SK-N-SH treated with all-trans-retinoic acid at 6 μM for 48 hours (cell line): ENCODE measurements around the gene ARMC10.
"Not testable (repeated sequence)": the region's sequence is repeated elsewhere in the genome, so short reads cannot be mapped to it uniquely, and the experiment has no call there.

Source experiments
- ATAC-seq: fragments of 200-7000 bp; cut with Tn5 transposase; 3 replicates; pipeline ENCODE4 v1.9.1; 2020; ENCODE audit warnings: mild to moderate bottlenecking, moderate library complexity
- ARNTL ChIP-seq: fragments of 450-650 bp; formaldehyde crosslinking; IDR thresholded peaks from 2 replicates; pipeline ENCODE4 v1.5.0; 2020; ENCODE audit warnings: low read depth, mild to moderate bottlenecking, moderate library complexity, borderline replicate concordance
- BACH2 ChIP-seq: fragments of 250-450 bp; sonication (Bioruptor Pico); IDR thresholded peaks from 2 replicates; pipeline ENCODE4 v1.9.0; 2021; ENCODE audit warnings: mild to moderate bottlenecking, borderline replicate concordance
- CREB5 ChIP-seq: fragments of 250-450 bp; sonication (Bioruptor Pico); IDR thresholded peaks from 2 replicates; pipeline ENCODE4 v1.5.1; 2020; ENCODE audit warnings: low read depth, mild to moderate bottlenecking, moderate library complexity
- CSRNP3 ChIP-seq: fragments of 250-450 bp; sonication (Bioruptor Pico); IDR thresholded peaks from 2 replicates; pipeline ENCODE4 v1.5.1; 2021; ENCODE audit warnings: mild to moderate bottlenecking, moderate library complexity
- ESRRG ChIP-seq: fragments of 250-450 bp; sonication (Bioruptor Pico); IDR thresholded peaks from 2 replicates; pipeline ENCODE4 v1.6.1; 2021; ENCODE audit warnings: mild to moderate bottlenecking
- GLIS3 ChIP-seq: fragments of 250-450 bp; sonication (Bioruptor Pico); IDR thresholded peaks from 2 replicates; pipeline ENCODE4 v1.5.0; 2020; ENCODE audit warnings: mild to moderate bottlenecking, moderate library complexity
- ISL1 ChIP-seq: fragments of 250-450 bp; sonication (Bioruptor Pico); IDR thresholded peaks from 2 replicates; pipeline ENCODE4 v2.1.2; 2022; ENCODE audit warnings: mild to moderate bottlenecking, moderate library complexity
- OSR1 ChIP-seq: fragments of 250-450 bp; sonication (Bioruptor Pico); IDR thresholded peaks from 2 replicates; pipeline ENCODE4 v1.8.0; 2022; ENCODE audit warnings: moderate library complexity, mild to moderate bottlenecking, inconsistent platforms
- PATZ1 ChIP-seq: fragments of 250-450 bp; sonication (Bioruptor Pico); IDR thresholded peaks from 2 replicates; pipeline ENCODE4 v1.8.0; 2020; ENCODE audit warnings: mild to moderate bottlenecking, moderate library complexity, borderline replicate concordance
- PPARA ChIP-seq: fragments of 250-450 bp; sonication (Bioruptor Pico); IDR thresholded peaks from 2 replicates; pipeline ENCODE4 v1.5.0; 2020; ENCODE audit warnings: mild to moderate bottlenecking, borderline replicate concordance
- RARB ChIP-seq: fragments of 250-450 bp; sonication (Bioruptor Pico); IDR thresholded peaks from 2 replicates; pipeline ENCODE4 v1.8.0; 2021; ENCODE audit warnings: mild to moderate bottlenecking, moderate library complexity
- SNAI2 ChIP-seq: fragments of 250-450 bp; sonication (Bioruptor Pico); IDR thresholded peaks from 2 replicates; pipeline ENCODE4 v1.5.0; 2020; ENCODE audit warnings: mild to moderate bottlenecking, moderate library complexity
- TCF4 ChIP-seq: fragments of 250-450 bp; sonication (Bioruptor Pico); IDR thresholded peaks from 2 replicates; pipeline ENCODE4 v1.8.0; 2021; ENCODE audit warnings: mild to moderate bottlenecking, moderate library complexity, borderline replicate concordance
- TOX ChIP-seq: fragments of 250-450 bp; sonication (Bioruptor Pico); IDR thresholded peaks from 2 replicates; pipeline ENCODE4 v1.8.0; 2021; ENCODE audit warnings: mild to moderate bottlenecking, moderate library complexity, borderline replicate concordance
- ZC3H10 ChIP-seq: fragments of 250-450 bp; sonication (Bioruptor Pico); IDR thresholded peaks from 2 replicates; pipeline ENCODE4 v1.5.1; 2021; ENCODE audit warnings: mild to moderate bottlenecking, moderate library complexity
- ZFP3 ChIP-seq: fragments of 250-450 bp; sonication (Bioruptor Pico); IDR thresholded peaks from 2 replicates; pipeline ENCODE4 v1.5.0; 2020; ENCODE audit warnings: mild to moderate bottlenecking, moderate library complexity
- ZFP30 ChIP-seq: fragments of 450-650 bp; formaldehyde crosslinking; IDR thresholded peaks from 2 replicates; pipeline ENCODE4 v1.5.0; 2022; ENCODE audit warnings: mild to moderate bottlenecking, moderate library complexity
- ZNF565 ChIP-seq: fragments of 450-650 bp; formaldehyde crosslinking; conservative IDR thresholded peaks from 2 replicates; pipeline ENCODE4 v1.5.0; 2020; ENCODE audit warnings: low read depth, mild to moderate bottlenecking, moderate library complexity
- ZNF70 ChIP-seq: fragments of 450-650 bp; formaldehyde crosslinking; IDR thresholded peaks from 2 replicates; pipeline ENCODE4 v1.5.0; 2020; ENCODE audit warnings: mild to moderate bottlenecking, moderate library complexity
- ZNF8 ChIP-seq: fragments of 450-650 bp; formaldehyde crosslinking; IDR thresholded peaks from 2 replicates; pipeline ENCODE4 v1.5.0; 2020; ENCODE audit warnings: mild to moderate bottlenecking, moderate library complexity
- TF ChIP-seq, protein P1 (sequence below): fragments of 250-450 bp; sonication (Bioruptor Pico); IDR thresholded peaks from 2 replicates; pipeline ENCODE4 v1.8.0; 2021; ENCODE audit warnings: low read depth, mild to moderate bottlenecking, moderate library complexity, borderline replicate concordance
- TF ChIP-seq, protein P2 (sequence below): fragments of 250-450 bp; sonication (Bioruptor Pico); IDR thresholded peaks from 2 replicates; pipeline ENCODE4 v1.5.0; 2020; ENCODE audit warnings: mild to moderate bottlenecking, moderate library complexity

The ARMC10 gene

DNA sequence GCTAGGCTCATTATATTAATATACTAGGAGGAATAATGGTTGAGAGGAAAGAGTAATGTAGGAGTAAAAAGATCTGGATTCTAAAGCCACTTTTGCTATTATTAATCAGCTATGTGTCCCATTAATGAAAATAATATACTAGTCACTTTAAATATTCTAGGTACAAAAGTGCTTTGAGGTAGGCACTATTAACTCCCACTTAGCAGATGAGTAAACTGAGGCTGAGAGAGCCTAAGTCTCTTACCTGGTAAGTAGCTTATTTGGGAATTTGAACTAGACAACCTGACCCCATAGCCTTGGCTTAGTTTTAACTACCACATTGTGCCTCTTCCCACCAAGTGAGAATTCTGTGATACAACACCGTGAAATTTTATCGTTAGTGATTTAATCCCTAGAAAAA is 6.0 kb downstream of the ARMC10 start:
- no peak for ATAC-seq
- no peak for TF ChIP-seq ZC3H10 (CRISPR knock-in tag)
- no peak for TF ChIP-seq ZNF8 (CRISPR knock-in tag)
- TF ChIP-seq, protein P1, sequence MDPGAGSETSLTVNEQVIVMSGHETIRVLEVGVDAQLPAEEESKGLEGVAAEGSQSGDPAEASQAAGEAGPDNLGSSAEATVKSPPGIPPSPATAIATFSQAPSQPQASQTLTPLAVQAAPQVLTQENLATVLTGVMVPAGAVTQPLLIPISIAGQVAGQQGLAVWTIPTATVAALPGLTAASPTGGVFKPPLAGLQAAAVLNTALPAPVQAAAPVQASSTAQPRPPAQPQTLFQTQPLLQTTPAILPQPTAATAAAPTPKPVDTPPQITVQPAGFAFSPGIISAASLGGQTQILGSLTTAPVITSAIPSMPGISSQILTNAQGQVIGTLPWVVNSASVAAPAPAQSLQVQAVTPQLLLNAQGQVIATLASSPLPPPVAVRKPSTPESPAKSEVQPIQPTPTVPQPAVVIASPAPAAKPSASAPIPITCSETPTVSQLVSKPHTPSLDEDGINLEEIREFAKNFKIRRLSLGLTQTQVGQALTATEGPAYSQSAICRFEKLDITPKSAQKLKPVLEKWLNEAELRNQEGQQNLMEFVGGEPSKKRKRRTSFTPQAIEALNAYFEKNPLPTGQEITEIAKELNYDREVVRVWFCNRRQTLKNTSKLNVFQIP (CRISPR knock-in tag): no peak
- TF ChIP-seq ZNF70 (CRISPR knock-in tag): no peak
- TF ChIP-seq ZFP3: no peak
- TF ChIP-seq ESRRG (CRISPR knock-in tag): no peak
- TF ChIP-seq ZFP30 (CRISPR knock-in tag): no peak
- TF ChIP-seq PATZ1 (CRISPR knock-in tag): no peak
- TF ChIP-seq ARNTL: no peak
- TF ChIP-seq ISL1 (CRISPR knock-in tag): no peak
- no peak for TF ChIP-seq ZNF565

DNA sequence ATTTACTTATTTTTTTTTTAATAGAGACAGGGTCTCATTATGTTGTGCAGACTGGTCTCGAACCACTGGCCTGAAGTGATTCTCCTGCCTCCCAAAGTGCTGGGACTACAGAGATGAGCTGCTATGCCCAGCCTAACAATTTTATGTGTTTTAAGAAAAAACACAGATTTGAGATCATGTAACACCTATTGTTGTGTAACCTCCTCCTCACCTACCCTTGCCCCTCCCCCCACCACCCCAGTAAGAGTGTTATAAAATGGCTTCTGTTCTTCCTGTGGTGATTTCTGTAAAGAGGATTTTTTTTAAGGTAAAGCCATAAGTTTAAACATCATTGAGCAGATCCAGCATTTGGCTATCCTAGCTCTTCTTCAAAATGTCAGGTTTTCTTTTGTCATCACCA is 7.6 kb downstream of the ARMC10 start:
- no peak for TF ChIP-seq BACH2 (CRISPR knock-in tag)
- TF ChIP-seq RARB (CRISPR knock-in tag): no peak
- TF ChIP-seq, all 23 proteins: peak for 0
- no peak for ATAC-seq

DNA sequence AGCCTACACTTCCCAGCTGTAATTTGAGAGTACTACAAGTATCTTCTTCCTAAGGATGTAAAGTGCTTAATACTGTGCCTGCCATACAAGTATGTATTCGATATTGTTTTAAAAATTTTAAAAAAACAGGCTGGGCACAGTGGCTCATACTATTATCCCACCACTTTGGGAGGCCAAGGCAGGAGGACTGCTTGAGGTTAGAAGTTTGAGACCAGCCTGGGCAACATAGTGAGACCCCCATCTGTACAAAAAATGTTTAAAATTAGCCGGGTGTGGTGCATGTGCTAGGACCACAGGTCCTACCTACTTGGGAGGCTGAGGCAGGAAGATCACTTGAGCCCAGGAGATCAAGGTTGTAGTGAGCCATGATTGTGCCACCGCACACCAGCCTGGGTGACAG is 8.3 kb downstream of the ARMC10 start:
- ATAC-seq: no peak
- TF ChIP-seq ISL1 (CRISPR knock-in tag) (no peak), ESRRG (CRISPR knock-in tag) (no peak), CSRNP3 (CRISPR knock-in tag) (no peak), ZC3H10 (CRISPR knock-in tag) (no peak), PATZ1 (CRISPR knock-in tag) (no peak), PPARA (no peak), SNAI2 (no peak), TOX (no peak), RARB (CRISPR knock-in tag) (no peak), ZNF70 (CRISPR knock-in tag) (no peak), ARNTL (no peak), GLIS3 (CRISPR knock-in tag) (no peak), OSR1 (CRISPR knock-in tag) (no peak), TCF4 (CRISPR knock-in tag) (no peak), BACH2 (CRISPR knock-in tag) (no peak), ZNF8 (CRISPR knock-in tag) (no peak), ZFP3 (no peak), CREB5 (no peak)
- TF ChIP-seq, protein P2, sequence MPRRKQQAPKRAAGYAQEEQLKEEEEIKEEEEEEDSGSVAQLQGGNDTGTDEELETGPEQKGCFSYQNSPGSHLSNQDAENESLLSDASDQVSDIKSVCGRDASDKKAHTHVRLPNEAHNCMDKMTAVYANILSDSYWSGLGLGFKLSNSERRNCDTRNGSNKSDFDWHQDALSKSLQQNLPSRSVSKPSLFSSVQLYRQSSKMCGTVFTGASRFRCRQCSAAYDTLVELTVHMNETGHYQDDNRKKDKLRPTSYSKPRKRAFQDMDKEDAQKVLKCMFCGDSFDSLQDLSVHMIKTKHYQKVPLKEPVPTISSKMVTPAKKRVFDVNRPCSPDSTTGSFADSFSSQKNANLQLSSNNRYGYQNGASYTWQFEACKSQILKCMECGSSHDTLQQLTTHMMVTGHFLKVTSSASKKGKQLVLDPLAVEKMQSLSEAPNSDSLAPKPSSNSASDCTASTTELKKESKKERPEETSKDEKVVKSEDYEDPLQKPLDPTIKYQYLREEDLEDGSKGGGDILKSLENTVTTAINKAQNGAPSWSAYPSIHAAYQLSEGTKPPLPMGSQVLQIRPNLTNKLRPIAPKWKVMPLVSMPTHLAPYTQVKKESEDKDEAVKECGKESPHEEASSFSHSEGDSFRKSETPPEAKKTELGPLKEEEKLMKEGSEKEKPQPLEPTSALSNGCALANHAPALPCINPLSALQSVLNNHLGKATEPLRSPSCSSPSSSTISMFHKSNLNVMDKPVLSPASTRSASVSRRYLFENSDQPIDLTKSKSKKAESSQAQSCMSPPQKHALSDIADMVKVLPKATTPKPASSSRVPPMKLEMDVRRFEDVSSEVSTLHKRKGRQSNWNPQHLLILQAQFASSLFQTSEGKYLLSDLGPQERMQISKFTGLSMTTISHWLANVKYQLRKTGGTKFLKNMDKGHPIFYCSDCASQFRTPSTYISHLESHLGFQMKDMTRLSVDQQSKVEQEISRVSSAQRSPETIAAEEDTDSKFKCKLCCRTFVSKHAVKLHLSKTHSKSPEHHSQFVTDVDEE: no peak
- TF ChIP-seq, protein P1 (CRISPR knock-in tag): no peak

GRCh38 chr7:103092321-103092720 is 17.4 kb downstream of the ARMC10 start:
- not testable (repeated sequence) for ATAC-seq
